Measurements from ENCODE around the gene DUSP19.

DNA sequence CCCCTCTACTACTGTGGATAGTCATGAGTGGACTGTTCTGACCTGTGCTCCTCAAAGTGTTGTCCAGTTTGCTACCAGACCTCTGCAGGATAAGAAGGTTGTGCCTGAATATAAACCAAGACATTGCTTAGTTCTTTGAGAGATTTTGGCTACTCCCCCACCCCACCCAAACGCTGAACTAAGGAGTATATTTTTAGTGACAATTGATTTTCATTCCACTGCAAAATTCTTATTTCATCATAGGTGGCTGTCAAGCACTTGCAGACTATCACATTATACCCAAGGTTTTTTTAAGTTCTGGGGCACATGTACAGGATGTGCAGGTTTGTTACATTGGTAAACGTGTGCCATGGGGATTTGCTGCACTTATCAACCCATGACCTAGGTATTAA, 13.4 kb downstream of the DUSP19 start:
- TF ChIP-seq YY1 (IDR thresholded peaks at IDR 0.05; ENCODE audit: insufficient read depth, insufficient read length): no peak
- no peak for TF ChIP-seq SUZ12 (IDR thresholded peaks at IDR 0.05; ENCODE audit: extremely low read depth, insufficient read depth, insufficient read length)
